SK-N-SH (cell line): ENCODE data around the gene FBXL7. TPM values are rescaled to one million over a fixed set of nuclear protein-coding genes. Genes with fewer than 3 reads are reported as not detected.

Experiments used
- CTCF ChIA-PET: fragments of 300-600, 350-600 bp; formaldehyde crosslinking; extraction: SDS; loops from one replicate; lab custom pipeline; 2021; lab: Yijun Ruan, JAX
- POLR2A ChIA-PET: fragments of 350-600 bp; sonication (Branson Sonifier 250); formaldehyde crosslinking; extraction: SDS; loops from one replicate; lab custom pipeline; 2020; ENCODE audit warnings: antibody characterized with exemption, inconsistent platforms; lab: Yijun Ruan, JAX
- DNase-seq: peaks from one replicate; pipeline ENCODE4 v3.0.0; 2012
- H2AFZ ChIP-seq: fragments of 200-600 bp; sonication (generic); 2 replicates; pipeline ENCODE4 v1.8.1; 2016; ENCODE audit warnings: antibody characterized with exemption, mild to moderate bottlenecking, low read depth
- H3F3A ChIP-seq: fragments of 200-600 bp; sonication (generic); replicated peaks from 2 replicates; pipeline ENCODE3; 2016; ENCODE audit warnings: antibody characterized with exemption, mild to moderate bottlenecking; ENCODE audit not compliant: insufficient read depth
- H3K27ac ChIP-seq, 2 experiments: fragments of 200-500 bp in 1 of 2; fragments of 200-600 bp in 1 of 2; sonication (Bioruptor generic) in 1 of 2; sonication (generic), shearing (Covaris generic) in 1 of 2; 2 replicates each; pipeline versions ENCODE4 v1.5.1 to v1.6.1; 2014 to 2016; ENCODE audit warnings: low read depth in 2 of 2, inconsistent platforms in 1 of 2, low read length in 1 of 2, mild to moderate bottlenecking in 1 of 2, mixed read lengths in 1 of 2
- H3K27me3 ChIP-seq: fragments of 200-600 bp; sonication (generic), shearing (Covaris generic); 2 replicates; pipeline ENCODE4 v1.6.1; 2016; ENCODE audit warnings: mixed run types; ENCODE audit not compliant: insufficient read depth
- H3K36me3 ChIP-seq, 2 experiments: fragments of 200-500 bp in 1 of 2; fragments of 200-600 bp in 1 of 2; sonication (Bioruptor generic) in 1 of 2; sonication (generic) in 1 of 2; replicated peaks in 1 of 2; 2 replicates each; pipeline versions ENCODE3 to v1.5.1; 2014 to 2016; ENCODE audit warnings: low read length in 1 of 2, mild to moderate bottlenecking in 1 of 2; ENCODE audit not compliant: insufficient read depth in 2 of 2, control insufficient read depth in 1 of 2
- H3K4me1 ChIP-seq, 2 experiments: fragments of 200-500 bp in 1 of 2; fragments of 200-600 bp in 1 of 2; sonication (Bioruptor generic) in 1 of 2; sonication (generic), shearing (Covaris generic) in 1 of 2; 2 replicates each; pipeline versions ENCODE4 v1.5.1 to v1.6.1; 2014 to 2016; ENCODE audit warnings: low read depth in 1 of 2, low read length in 1 of 2, mixed run types in 1 of 2; ENCODE audit not compliant: insufficient read depth in 2 of 2, control insufficient read depth in 1 of 2
- H3K4me2 ChIP-seq: fragments of 200-600 bp; sonication (generic), shearing (Covaris generic); 2 replicates; pipeline ENCODE4 v1.6.1; 2017; ENCODE audit warnings: mixed run types
- H3K4me3 ChIP-seq, 2 experiments: fragments of 200-500 bp in 1 of 2; fragments of 200-600 bp in 1 of 2; sonication (Bioruptor generic) in 1 of 2; sonication (generic), shearing (Covaris generic) in 1 of 2; 2 replicates each; pipeline versions ENCODE4 v1.5.1 to v1.8.1; 2014 to 2016; ENCODE audit warnings: low read depth in 2 of 2, inconsistent platforms in 1 of 2, low read length in 1 of 2, mild to moderate bottlenecking in 1 of 2, mixed read lengths in 1 of 2, moderate library complexity in 1 of 2
- H3K79me2 ChIP-seq: fragments of 200-600 bp; sonication (generic); 2 replicates; pipeline ENCODE4 v1.8.1; 2017; ENCODE audit warnings: mild to moderate bottlenecking; ENCODE audit not compliant: insufficient read depth
- H3K9ac ChIP-seq: fragments of 200-600 bp; sonication (generic); 2 replicates; pipeline ENCODE4 v1.6.1; 2017; ENCODE audit warnings: mixed run types
- H3K9me2 ChIP-seq: fragments of 200-600 bp; sonication (generic); 2 replicates; pipeline ENCODE4 v1.6.1; 2017; ENCODE audit warnings: mixed run types
- H3K9me3 ChIP-seq: fragments of 200-600 bp; sonication (generic); 2 replicates; pipeline ENCODE4 v1.6.1; 2017; ENCODE audit warnings: mixed run types, mild to moderate bottlenecking, moderate library complexity
- H4K20me1 ChIP-seq: fragments of 200-600 bp; sonication (generic); 2 replicates; pipeline ENCODE4 v1.6.1; 2017; ENCODE audit warnings: mild to moderate bottlenecking, mixed run types; ENCODE audit not compliant: insufficient read depth
- EZH2phosphoT487 ChIP-seq: fragments of 200-600 bp; sonication (generic); IDR thresholded peaks from 2 replicates; pipeline ENCODE4 v1.6.1; 2017; ENCODE audit warnings: low read depth, mixed run types, mild to moderate bottlenecking, antibody characterized with exemption, moderate library complexity, borderline replicate concordance
- FOSL2 ChIP-seq: IDR thresholded peaks from 2 replicates; pipeline ENCODE4 v1.4.0; 2012; ENCODE audit warnings: low read depth, mild to moderate bottlenecking, moderate library complexity, borderline replicate concordance
- GABPA ChIP-seq: IDR thresholded peaks from 2 replicates; pipeline ENCODE4 v1.4.0; 2012; ENCODE audit warnings: low read depth, mild to moderate bottlenecking
- GATA2 ChIP-seq: sonication (generic); formaldehyde crosslinking; IDR thresholded peaks from 2 replicates; pipeline ENCODE4 v1.5.0; 2020; ENCODE audit warnings: mild to moderate bottlenecking, missing genetic modification reagents
- JUND ChIP-seq: IDR thresholded peaks from 2 replicates; pipeline ENCODE4 v1.4.0; 2012
- NRF1 ChIP-seq: IDR thresholded peaks from 2 replicates; pipeline ENCODE4 v1.6.1; 2012; ENCODE audit warnings: low read depth, mild to moderate bottlenecking, low read length
- RAD21 ChIP-seq: IDR thresholded peaks from 2 replicates; pipeline ENCODE4 v1.6.1; 2012; ENCODE audit warnings: mild to moderate bottlenecking, low read length
- RCOR1 ChIP-seq: fragments of 150-350 bp; IDR thresholded peaks from 2 replicates; pipeline ENCODE4 v1.6.1; 2017; ENCODE audit warnings: antibody characterized with exemption, low read length
- RFX5 ChIP-seq: IDR thresholded peaks from 2 replicates; pipeline ENCODE4 v1.6.1; 2012; ENCODE audit warnings: mild to moderate bottlenecking, improper control_type of control experiment, low read length
- RXRA ChIP-seq: IDR thresholded peaks from 2 replicates; pipeline ENCODE4 v1.4.0; 2012; ENCODE audit warnings: low read depth, mild to moderate bottlenecking, borderline replicate concordance
- TAF1 ChIP-seq: IDR thresholded peaks from 2 replicates; pipeline ENCODE4 v1.6.1; 2012; ENCODE audit warnings: low read depth, mild to moderate bottlenecking, low read length, moderate library complexity, borderline replicate concordance
- TCF12 ChIP-seq: IDR thresholded peaks from 2 replicates; pipeline ENCODE4 v1.4.0; 2012
- TEAD4 ChIP-seq: IDR thresholded peaks from 2 replicates; pipeline ENCODE4 v1.4.0; 2012; ENCODE audit warnings: mild to moderate bottlenecking, borderline replicate concordance; ENCODE audit not compliant: insufficient read depth
- WGBS: methylation state at CpG from one replicate; pipeline ENCODE4 v1.1.6; 2017; ENCODE audit warnings: low lambda C conversion rate; 5-methylcytosine and 5-hydroxymethylcytosine counted together
- polyA plus RNA-seq, 3 experiments: library from polyadenylated mRNA; depleted of rRNA; stranded (reverse); fragments of >200 nt; gene quantifications; 2 replicates each; pipeline ENCODE4 v1.2.3, GENCODE V29; 2012
- TF ChIP-seq, protein P1 (sequence below): IDR thresholded peaks from 2 replicates; pipeline ENCODE4; 2012
- TF ChIP-seq, protein P2 (sequence below): IDR thresholded peaks from 2 replicates; pipeline ENCODE4 v1.4.0; 2012; ENCODE audit warnings: low read depth, borderline replicate concordance

FBXL7 gene
- polyA plus RNA-seq, 1 of the 3 experiments (the other 2 are of a cell fraction), result 7.0 TPM

DNA sequence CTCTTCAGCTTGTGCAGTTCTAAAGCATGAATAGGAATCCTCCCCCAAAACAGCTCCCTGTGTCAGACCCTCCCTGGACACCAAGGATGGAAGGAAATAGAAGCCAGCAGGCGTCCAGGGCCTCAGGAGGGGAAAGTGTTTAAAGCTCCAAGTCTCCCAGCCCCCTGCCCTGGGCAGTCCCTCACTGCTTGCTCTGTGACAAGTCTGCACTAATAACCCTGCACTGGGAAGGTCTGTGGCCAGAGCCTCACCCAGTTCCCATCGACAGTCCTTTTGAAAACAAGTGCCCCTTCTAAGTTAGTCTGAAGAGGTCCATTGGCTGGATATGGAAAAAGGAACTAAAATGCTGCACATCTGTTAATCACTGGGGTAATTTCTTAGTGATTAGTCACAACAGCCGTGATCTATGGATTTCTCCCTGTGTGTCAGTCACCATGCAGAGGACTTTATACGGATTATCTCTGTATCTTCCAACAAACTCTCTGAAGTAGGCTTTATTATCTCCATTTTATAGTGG, 195.3 kb downstream of the FBXL7 start:
- WGBS, result 22% methylated on average over 4 of the region's 4 CpGs
- Histone ChIP-seq H3K36me3 (no peaks in the 10 kb centered on the region), H3K4me1 (peaks cover 17 to 29% of the 10 kb centered on the region in 2 experiments), H4K20me1 (no peaks in the 10 kb centered on the region), H3K4me3 (no peak overlapping the region), H3K4me2 (peak overlapping the region; percentile 55), H3K9me3 (no peaks in the 10 kb centered on the region), H3K9me2 (no peaks in the 10 kb centered on the region), H3K9ac (no peak overlapping the region), H3F3A (no peaks in the 10 kb centered on the region), H2AFZ (no peak overlapping the region; the same call in 1 of the 2 replicates), H3K79me2 (peaks cover 3% of the 10 kb centered on the region; the same call in 1 of the 2 replicates), H3K27me3 (no peaks in the 10 kb centered on the region), H3K27ac (peak overlapping the region; percentile 51 to 87; a peak in 3 of 4 replicates)
- CTCF ChIA-PET, result interaction anchor here (0.8 to 1.8 kb wide), 4 partner anchors 12 to 174 kb away, joined by 3 to 6 read pairs (median 3); no protein-coding TSS in a partner anchor
- no peak for DNase-seq
- POLR2A ChIA-PET, result no interaction called here
- TF ChIP-seq JUND (peak; percentile 4; the same call in 1 of the 2 replicates), TCF12 (peak; percentile 27; the same call in 1 of the 2 replicates), NRF1 (no peak), FOSL2 (peak; percentile 27; the same call in 1 of the 2 replicates), GATA2 (no peak), RCOR1 (no peak), GABPA (no peak)
- TF ChIP-seq, protein P1, sequence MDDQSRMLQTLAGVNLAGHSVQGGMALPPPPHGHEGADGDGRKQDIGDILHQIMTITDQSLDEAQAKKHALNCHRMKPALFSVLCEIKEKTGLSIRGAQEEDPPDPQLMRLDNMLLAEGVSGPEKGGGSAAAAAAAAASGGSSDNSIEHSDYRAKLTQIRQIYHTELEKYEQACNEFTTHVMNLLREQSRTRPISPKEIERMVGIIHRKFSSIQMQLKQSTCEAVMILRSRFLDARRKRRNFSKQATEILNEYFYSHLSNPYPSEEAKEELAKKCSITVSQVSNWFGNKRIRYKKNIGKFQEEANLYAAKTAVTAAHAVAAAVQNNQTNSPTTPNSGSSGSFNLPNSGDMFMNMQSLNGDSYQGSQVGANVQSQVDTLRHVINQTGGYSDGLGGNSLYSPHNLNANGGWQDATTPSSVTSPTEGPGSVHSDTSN, result peak; percentile 66

DNA sequence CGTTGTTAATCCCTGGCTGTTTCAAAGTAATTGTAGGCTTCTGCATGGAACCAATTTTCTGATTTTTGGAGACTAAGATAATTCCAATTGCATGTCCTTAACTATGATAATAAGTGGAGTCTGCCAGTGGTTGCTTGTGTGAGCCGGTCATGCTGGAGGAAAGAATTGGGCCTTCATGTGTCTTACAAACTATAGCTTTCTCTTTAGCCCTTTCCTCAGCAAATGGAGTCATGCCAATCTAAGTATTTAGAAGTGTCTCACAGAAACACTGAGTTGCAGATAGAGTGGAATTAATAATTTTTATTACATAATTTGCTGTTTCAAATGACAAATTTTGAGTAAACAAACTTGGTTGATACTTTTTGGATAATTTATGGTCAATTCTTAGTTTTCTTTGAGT, 200.4 kb downstream of the FBXL7 start:
- WGBS, result 89% methylated on average over 2 of the region's 2 CpGs
- Histone ChIP-seq H4K20me1 (no peaks in the 10 kb centered on the region), H2AFZ (no peak overlapping the region)
- TF ChIP-seq, protein P2, sequence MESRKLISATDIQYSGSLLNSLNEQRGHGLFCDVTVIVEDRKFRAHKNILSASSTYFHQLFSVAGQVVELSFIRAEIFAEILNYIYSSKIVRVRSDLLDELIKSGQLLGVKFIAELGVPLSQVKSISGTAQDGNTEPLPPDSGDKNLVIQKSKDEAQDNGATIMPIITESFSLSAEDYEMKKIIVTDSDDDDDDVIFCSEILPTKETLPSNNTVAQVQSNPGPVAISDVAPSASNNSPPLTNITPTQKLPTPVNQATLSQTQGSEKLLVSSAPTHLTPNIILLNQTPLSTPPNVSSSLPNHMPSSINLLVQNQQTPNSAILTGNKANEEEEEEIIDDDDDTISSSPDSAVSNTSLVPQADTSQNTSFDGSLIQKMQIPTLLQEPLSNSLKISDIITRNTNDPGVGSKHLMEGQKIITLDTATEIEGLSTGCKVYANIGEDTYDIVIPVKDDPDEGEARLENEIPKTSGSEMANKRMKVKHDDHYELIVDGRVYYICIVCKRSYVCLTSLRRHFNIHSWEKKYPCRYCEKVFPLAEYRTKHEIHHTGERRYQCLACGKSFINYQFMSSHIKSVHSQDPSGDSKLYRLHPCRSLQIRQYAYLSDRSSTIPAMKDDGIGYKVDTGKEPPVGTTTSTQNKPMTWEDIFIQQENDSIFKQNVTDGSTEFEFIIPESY, result no peak
- no peak for TF ChIP-seq TAF1
- no peak for TF ChIP-seq TEAD4
- no peak for TF ChIP-seq RXRA
- TF ChIP-seq RCOR1, result no peak
- TF ChIP-seq RAD21, result no peak
- TF ChIP-seq RFX5, result no peak
- TF ChIP-seq EZH2phosphoT487, result no peak
- TF ChIP-seq, all 33 proteins: peak for 0
- H3K36me3 ChIP-seq, result no peaks in the 10 kb centered on the region
- no peak overlapping the region for H3K4me3 ChIP-seq
- H3F3A ChIP-seq, result peaks cover 7% of the 10 kb centered on the region
- H3K4me1 ChIP-seq, result peaks cover 8 to 9% of the 10 kb centered on the region in 2 experiments; a peak in 3 of 4 replicates
- no peaks in the 10 kb centered on the region for H3K9me2 ChIP-seq
- H3K9me3 ChIP-seq, result no peaks in the 10 kb centered on the region
- H3K27ac ChIP-seq, result no peak overlapping the region
- no peaks in the 10 kb centered on the region for H3K27me3 ChIP-seq
- DNase-seq, result no peak
- CTCF ChIA-PET, result no interaction called here
- no peak overlapping the region for H3K9ac ChIP-seq
- H3K79me2 ChIP-seq, result 0 out of 2 replicates have a peak, but pooled peaks cover 3% of the 10 kb centered on the region
- POLR2A ChIA-PET, result no interaction called here
- H3K4me2 ChIP-seq, result no peak overlapping the region
